A673 (cell line): ENCODE results near the gene FMN2.

Source experiments
- EZH2 ChIP-seq: fragments of 200-600 bp; sonication (generic); IDR thresholded peaks from 2 replicates; pipeline ENCODE4 v1.6.1; 2017; ENCODE audit warnings: borderline replicate concordance, low read depth, mild to moderate bottlenecking, mixed read lengths, antibody characterized with exemption, low read length; ENCODE audit not compliant: poor library complexity, severe bottlenecking
- TF ChIP-seq, protein P1 (sequence below): fragments of 300-800, 200-600 bp; sonication (generic); conservative IDR thresholded peaks from 2 replicates; pipeline ENCODE4 v1.5.1; 2017; ENCODE audit warnings: low read depth, mild to moderate bottlenecking, antibody characterized with exemption, low read length, moderate library complexity, mixed read lengths

DNA sequence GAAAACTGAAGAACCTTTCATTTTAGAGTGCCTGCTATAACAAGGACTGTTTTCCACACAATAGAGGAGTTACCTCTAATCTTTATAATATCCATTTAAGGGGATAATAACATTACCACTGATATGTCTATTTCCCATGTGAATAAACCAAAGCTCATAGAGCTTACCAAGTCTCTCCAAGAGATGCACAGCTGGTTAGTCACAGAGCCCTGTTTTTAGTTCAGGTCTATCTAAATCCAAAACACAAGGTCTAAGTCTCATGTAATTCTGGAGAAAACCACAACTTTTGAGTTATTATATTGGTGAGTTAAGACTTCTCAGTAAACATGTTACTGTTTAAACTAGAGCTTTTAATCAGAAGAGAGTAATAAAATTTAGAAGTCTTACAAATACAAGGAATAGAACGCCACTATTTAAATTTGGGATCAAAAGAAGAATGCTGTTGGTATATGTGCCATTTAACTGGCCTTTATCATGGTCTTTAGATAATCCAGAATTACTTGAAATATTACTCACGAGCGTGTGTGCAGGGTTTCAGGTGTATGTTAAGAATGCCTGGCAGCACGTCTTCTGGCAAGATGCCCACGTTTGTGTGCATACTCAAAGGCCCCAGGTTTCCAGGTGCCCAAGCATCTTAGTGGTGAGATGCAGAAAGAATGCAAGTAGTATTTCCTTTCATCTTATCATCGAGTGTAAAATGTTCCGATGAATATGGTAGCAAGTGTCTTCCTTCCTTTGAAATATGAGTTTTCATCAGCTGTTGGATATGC is 190.6 kb downstream of the FMN2 start:
- TF ChIP-seq EZH2 = no peak
- TF ChIP-seq, protein P1, sequence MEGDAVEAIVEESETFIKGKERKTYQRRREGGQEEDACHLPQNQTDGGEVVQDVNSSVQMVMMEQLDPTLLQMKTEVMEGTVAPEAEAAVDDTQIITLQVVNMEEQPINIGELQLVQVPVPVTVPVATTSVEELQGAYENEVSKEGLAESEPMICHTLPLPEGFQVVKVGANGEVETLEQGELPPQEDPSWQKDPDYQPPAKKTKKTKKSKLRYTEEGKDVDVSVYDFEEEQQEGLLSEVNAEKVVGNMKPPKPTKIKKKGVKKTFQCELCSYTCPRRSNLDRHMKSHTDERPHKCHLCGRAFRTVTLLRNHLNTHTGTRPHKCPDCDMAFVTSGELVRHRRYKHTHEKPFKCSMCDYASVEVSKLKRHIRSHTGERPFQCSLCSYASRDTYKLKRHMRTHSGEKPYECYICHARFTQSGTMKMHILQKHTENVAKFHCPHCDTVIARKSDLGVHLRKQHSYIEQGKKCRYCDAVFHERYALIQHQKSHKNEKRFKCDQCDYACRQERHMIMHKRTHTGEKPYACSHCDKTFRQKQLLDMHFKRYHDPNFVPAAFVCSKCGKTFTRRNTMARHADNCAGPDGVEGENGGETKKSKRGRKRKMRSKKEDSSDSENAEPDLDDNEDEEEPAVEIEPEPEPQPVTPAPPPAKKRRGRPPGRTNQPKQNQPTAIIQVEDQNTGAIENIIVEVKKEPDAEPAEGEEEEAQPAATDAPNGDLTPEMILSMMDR = no peak
